SW 1271 (cell line): ENCODE data around the gene PLCD1.

Experiments used
- DNase-seq, 2 experiments: peaks; one replicate each; lab custom pipeline; 2025; lab: John Stamatoyannopoulos, UW

The PLCD1 gene

GRCh38 chr3:37964146-37964545, 65.3 kb downstream of the PLCD1 start:
- DNase-seq, result no peak

- DNase-seq, result no peak
Measured at GRCh38 chr3:37963635-37964034, 65.8 kb downstream of the PLCD1 start.

GRCh38 chr3:37963016-37963415, 66.4 kb downstream of the PLCD1 start:
- no peak for DNase-seq

GRCh38 chr3:37961622-37962431, 67.6 kb downstream of the PLCD1 start:
- no peak for DNase-seq

- no peak for DNase-seq
Measured at GRCh38 chr3:37957539-37957936, 71.9 kb downstream of the PLCD1 start.
